Osteocyte (in vitro differentiated cells): ENCODE data around the gene ZNF107. TPM values are rescaled to one million over a fixed set of nuclear protein-coding genes. Genes with fewer than 3 reads are reported as not detected.

ENCODE experiments used
- DNase-seq: peaks from one replicate; pipeline ENCODE4 v3.0.0; 2021; ENCODE audit warnings: mixed read lengths; ENCODE audit not compliant: unreplicated experiment; ENCODE audit errors: extremely low spot score
- H3K27ac Mint-ChIP-seq: one replicate; pipeline ENCODE4 v1.8.0; 2021; ENCODE audit warnings: mild to moderate bottlenecking, mixed read lengths; ENCODE audit not compliant: unreplicated experiment
- H3K27me3 Mint-ChIP-seq: one replicate; pipeline ENCODE4 v1.8.0; 2021; ENCODE audit warnings: mixed read lengths; ENCODE audit not compliant: unreplicated experiment
- H3K36me3 Mint-ChIP-seq: one replicate; pipeline ENCODE4 v1.8.0; 2021; ENCODE audit warnings: mixed read lengths; ENCODE audit not compliant: unreplicated experiment
- H3K4me1 Mint-ChIP-seq: one replicate; pipeline ENCODE4 v1.8.0; 2021; ENCODE audit warnings: mixed read lengths; ENCODE audit not compliant: unreplicated experiment
- H3K4me3 Mint-ChIP-seq: one replicate; pipeline ENCODE4 v1.8.0; 2021; ENCODE audit warnings: mild to moderate bottlenecking, moderate library complexity, mixed read lengths; ENCODE audit not compliant: unreplicated experiment
- H3K9me3 Mint-ChIP-seq: one replicate; pipeline ENCODE4 v1.8.0; 2021; ENCODE audit warnings: mixed read lengths; ENCODE audit not compliant: unreplicated experiment
- CTCF ChIP-seq: fragments of 200-600 bp; sonication (generic); IDR thresholded peaks from 2 replicates; pipeline ENCODE4 v1.5.0; 2021; ENCODE audit warnings: antibody characterized with exemption, mild to moderate bottlenecking, moderate library complexity
- total RNA-seq: library from RNA; stranded (reverse); gene quantifications from 2 replicates; pipeline ENCODE4 v1.2.1, GENCODE V29; 2021

ZNF107 gene
- total RNA-seq, 1 donor from 2014 or later = 2.6 TPM

GRCh38 chr7:64625114-64626082 lies 40.5 kb upstream of the ZNF107 start:
- Mint-ChIP-seq H3K4me1 (no peaks in the 10 kb centered on the region), H3K36me3 (no peaks in the 10 kb centered on the region), H3K27me3 (no peaks in the 10 kb centered on the region), H3K9me3 (peaks cover 38% of the 10 kb centered on the region), H3K4me3 (no peak overlapping the region), H3K27ac (no peak overlapping the region)
- no peak for DNase-seq
- peak; percentile 37 for TF ChIP-seq CTCF

DNA sequence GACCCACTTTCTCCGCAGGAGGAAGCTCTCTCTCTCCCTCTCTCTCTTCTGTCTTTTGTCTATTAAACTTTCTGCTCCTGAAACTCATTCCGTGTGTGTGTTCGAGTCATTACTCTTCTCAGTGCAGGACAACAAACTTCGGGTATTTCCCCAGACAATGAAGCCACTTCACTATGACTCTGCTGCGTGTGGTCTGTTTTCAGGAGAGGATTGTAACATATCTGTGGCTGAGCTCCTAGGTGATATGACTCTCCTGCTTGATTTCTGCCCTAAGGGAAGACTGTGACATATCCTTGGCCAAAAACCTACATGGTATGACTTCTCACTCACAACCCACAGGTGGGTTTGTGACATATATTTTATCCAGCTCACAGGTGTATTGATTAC lies 39.9 kb upstream of the ZNF107 start:
- peaks cover 36% of the 10 kb centered on the region for H3K9me3 Mint-ChIP-seq
- DNase-seq = no peak

GRCh38 chr7:64626557-64626956 lies 39.4 kb upstream of the ZNF107 start:
- no peaks in the 10 kb centered on the region for H3K36me3 Mint-ChIP-seq
- peaks cover 36% of the 10 kb centered on the region for H3K9me3 Mint-ChIP-seq
- no peaks in the 10 kb centered on the region for H3K4me1 Mint-ChIP-seq
- no peak for TF ChIP-seq CTCF
- no peak overlapping the region for H3K27ac Mint-ChIP-seq
- no peaks in the 10 kb centered on the region for H3K27me3 Mint-ChIP-seq
- no peak for DNase-seq
- H3K4me3 Mint-ChIP-seq = no peak overlapping the region

More for the DNA sequence above, 39.9 kb upstream of the ZNF107 start:
- Mint-ChIP-seq H3K27ac (no peak overlapping the region), H3K4me3 (no peak overlapping the region), H3K27me3 (no peaks in the 10 kb centered on the region), H3K36me3 (no peaks in the 10 kb centered on the region), H3K4me1 (no peaks in the 10 kb centered on the region)
- no peak for TF ChIP-seq CTCF

DNA sequence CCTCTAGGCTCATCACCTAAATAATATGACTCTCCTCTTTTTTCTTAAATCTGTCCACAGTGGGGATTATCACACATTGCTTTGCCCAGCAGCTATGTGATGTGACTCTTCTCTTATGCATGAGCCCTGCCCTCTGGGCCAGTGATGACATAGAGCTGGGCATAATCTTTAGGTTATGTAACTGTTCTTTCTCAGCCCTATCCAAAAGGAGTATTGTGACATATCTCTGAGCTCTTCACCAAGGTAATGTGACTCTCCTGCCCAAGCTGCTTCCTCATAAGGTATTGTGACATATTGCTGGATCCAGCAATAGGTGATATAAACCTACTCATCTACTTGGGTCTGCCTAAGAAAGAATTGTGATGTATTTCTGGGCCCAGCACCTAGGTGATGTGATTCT lies 37.7 kb upstream of the ZNF107 start:
- H3K27me3 Mint-ChIP-seq = no peaks in the 10 kb centered on the region
- H3K9me3 Mint-ChIP-seq = peaks cover 27% of the 10 kb centered on the region
- H3K27ac Mint-ChIP-seq = no peak overlapping the region

More for the DNA sequence above, 37.7 kb upstream of the ZNF107 start:
- no peaks in the 10 kb centered on the region for H3K4me1 Mint-ChIP-seq
- TF ChIP-seq CTCF = no peak
- H3K4me3 Mint-ChIP-seq = no peak overlapping the region
- no peak for DNase-seq
- no peaks in the 10 kb centered on the region for H3K36me3 Mint-ChIP-seq
